GM19193 (cell line): Measurements from ENCODE around the gene TCEAL5.

Experiments used
- POLR2A ChIP-seq: IDR thresholded peaks from 4 replicates; pipeline ENCODE4 v1.6.1; 2011; ENCODE audit not compliant: insufficient read depth, insufficient read length; ENCODE audit errors: extremely low read depth

Gene TCEAL5

GRCh38 chrX:103250977-103251376 is 25.6 kb downstream of the TCEAL5 start:
- no peak for TF ChIP-seq POLR2A

- TF ChIP-seq POLR2A, result no peak
Measured at GRCh38 chrX:103249805-103250204, 26.7 kb downstream of the TCEAL5 start.

GRCh38 chrX:103248553-103248952 is 28.0 kb downstream of the TCEAL5 start:
- TF ChIP-seq POLR2A, result no peak

- TF ChIP-seq POLR2A, result no peak
Measured at GRCh38 chrX:103240155-103240554, 36.4 kb downstream of the TCEAL5 start.

GRCh38 chrX:103236296-103236695 is 40.3 kb downstream of the TCEAL5 start:
- TF ChIP-seq POLR2A, result no peak

GRCh38 chrX:103234869-103235268 is 41.7 kb downstream of the TCEAL5 start:
- TF ChIP-seq POLR2A, result no peak

- no peak for TF ChIP-seq POLR2A
Measured at GRCh38 chrX:103233263-103233662, 43.3 kb downstream of the TCEAL5 start.
